ENCODE data around the gene C1orf159. TPM values are rescaled to one million over a fixed set of nuclear protein-coding genes. Genes with fewer than 3 reads are reported as not detected.
"Not testable (repeated sequence)": the region's sequence is repeated elsewhere in the genome, so short reads cannot be mapped to it uniquely, and the experiment has no call there.

The C1orf159 gene
- total and polyA plus RNA-seq, 2 experiments from 2014 or later: 7.1 to 25.1 TPM

GRCh38 chr1:1143636-1144035 lies 27.7 kb upstream of the C1orf159 start:
- no peaks in the 10 kb centered on the region for H3K9me2 ChIP-seq (replicated peaks; ENCODE audit: insufficient read depth)
- H2AFZ ChIP-seq: no peak overlapping the region
- H3K79me2 ChIP-seq: no peaks in the 10 kb centered on the region
- H4K20me1 ChIP-seq (ENCODE audit: insufficient read depth, poor library complexity, severe bottlenecking): no peaks in the 10 kb centered on the region
- no peak overlapping the region for H3K4me3 ChIP-seq
- no peaks in the 10 kb centered on the region for H3K27me3 ChIP-seq
- no peak for TF ChIP-seq CTCF (IDR thresholded peaks at IDR 0.05; ENCODE audit: poor library complexity)
- TF ChIP-seq EZH2 (IDR thresholded peaks at IDR 0.05; ENCODE audit: borderline replicate concordance): no peak
- TF ChIP-seq EZH2phosphoT487 (IDR thresholded peaks at IDR 0.05; ENCODE audit: low read depth, severe bottlenecking, unreplicated experiment): no peak
- no peak overlapping the region for H3K4me2 ChIP-seq
- H3K36me3 ChIP-seq (replicated peaks; ENCODE audit: insufficient read depth, low read depth): no peaks in the 10 kb centered on the region
- 87% methylated on average over 14 of the region's 14 CpGs for WGBS (ENCODE audit: low lambda C conversion rate, missing lambda C conversion rate)
- peaks cover 7% of the 10 kb centered on the region for H3K4me1 ChIP-seq (ENCODE audit: insufficient read depth)
- no peak for DNase-seq (ENCODE audit: low spot score)
- no peaks in the 10 kb centered on the region for H3K9me3 ChIP-seq (ENCODE audit: low read depth)
- no peak overlapping the region for H3K27ac ChIP-seq

- Histone ChIP-seq H3K4me1 (ENCODE audit: insufficient read depth) (peaks cover 7% of the 10 kb centered on the region), H4K20me1 (ENCODE audit: insufficient read depth, poor library complexity, severe bottlenecking) (no peaks in the 10 kb centered on the region), H3K36me3 (replicated peaks; ENCODE audit: insufficient read depth, low read depth) (no peaks in the 10 kb centered on the region), H2AFZ (no peak overlapping the region), H3K4me2 (no peak overlapping the region), H3K27ac (no peak overlapping the region), H3K79me2 (peaks cover 1% of the 10 kb centered on the region), H3K27me3 (no peaks in the 10 kb centered on the region), H3K4me3 (no peak overlapping the region), H3K9me2 (replicated peaks; ENCODE audit: insufficient read depth) (no peaks in the 10 kb centered on the region), H3K9me3 (ENCODE audit: low read depth) (no peaks in the 10 kb centered on the region)
- DNase-seq (ENCODE audit: low spot score): no peak
- 94% methylated on average over 16 of the region's 19 CpGs for WGBS (ENCODE audit: low lambda C conversion rate, missing lambda C conversion rate)
- TF ChIP-seq CTCF (IDR thresholded peaks at IDR 0.05; ENCODE audit: poor library complexity): no peak
- no peak for TF ChIP-seq EZH2phosphoT487 (IDR thresholded peaks at IDR 0.05; ENCODE audit: low read depth, severe bottlenecking, unreplicated experiment)
- no peak for TF ChIP-seq EZH2 (IDR thresholded peaks at IDR 0.05; ENCODE audit: borderline replicate concordance)
These were observed 27.0 kb upstream of the C1orf159 start for GRCh38 chr1:1142844-1143243.

GRCh38 chr1:1142352-1142751 lies 26.5 kb upstream of the C1orf159 start:
- H3K4me2 ChIP-seq; H3K4me1 ChIP-seq (ENCODE audit: insufficient read depth); H4K20me1 ChIP-seq (ENCODE audit: insufficient read depth, poor library complexity, severe bottlenecking); H3K27ac ChIP-seq; H3K27me3 ChIP-seq; H3K4me3 ChIP-seq; H3K9me3 ChIP-seq (ENCODE audit: low read depth); DNase-seq (ENCODE audit: low spot score); H3K36me3 ChIP-seq (replicated peaks; ENCODE audit: insufficient read depth, low read depth); H3K9me2 ChIP-seq (replicated peaks; ENCODE audit: insufficient read depth); H2AFZ ChIP-seq; H3K79me2 ChIP-seq: not testable (repeated sequence)
- 79% methylated on average over 10 of the region's 15 CpGs for WGBS (ENCODE audit: low lambda C conversion rate, missing lambda C conversion rate)

GRCh38 chr1:1141911-1142250 lies 26.0 kb upstream of the C1orf159 start:
- WGBS (ENCODE audit: low lambda C conversion rate, missing lambda C conversion rate): 89% methylated on average over 15 of the region's 15 CpGs
- Histone ChIP-seq H3K27me3 (no peaks in the 10 kb centered on the region), H3K9me2 (replicated peaks; ENCODE audit: insufficient read depth) (no peaks in the 10 kb centered on the region), H3K36me3 (replicated peaks; ENCODE audit: insufficient read depth, low read depth) (no peaks in the 10 kb centered on the region), H3K4me1 (ENCODE audit: insufficient read depth) (peaks cover 14% of the 10 kb centered on the region), H2AFZ (no peak overlapping the region), H4K20me1 (ENCODE audit: insufficient read depth, poor library complexity, severe bottlenecking) (no peaks in the 10 kb centered on the region), H3K79me2 (peaks cover 7% of the 10 kb centered on the region), H3K9me3 (ENCODE audit: low read depth) (no peaks in the 10 kb centered on the region), H3K4me3 (no peak overlapping the region), H3K4me2 (no peak overlapping the region), H3K27ac (no peak overlapping the region)
- DNase-seq (ENCODE audit: low spot score): no peak
- TF ChIP-seq EZH2phosphoT487 (IDR thresholded peaks at IDR 0.05; ENCODE audit: low read depth, severe bottlenecking, unreplicated experiment): no peak
- no peak for TF ChIP-seq EZH2 (IDR thresholded peaks at IDR 0.05; ENCODE audit: borderline replicate concordance)
- no peak for TF ChIP-seq CTCF (IDR thresholded peaks at IDR 0.05; ENCODE audit: poor library complexity)
